Measurements from ENCODE around the gene KISS1R.
A peak's percentile ranks its signal among the peaks of the same experiment; 100 is the strongest.

The KISS1R gene

GRCh38 chr19:925087-925525 is 8.0 kb downstream of the KISS1R start:
- H3K9me3 ChIP-seq = no peaks in the 10 kb centered on the region
- H3K27ac ChIP-seq = peak overlapping the region; percentile 91
- peak overlapping the region; percentile 91 for H3K9ac ChIP-seq
- no peak for TF ChIP-seq Cebpa-rat (IDR thresholded peaks at IDR 0.05)
- H3K4me3 ChIP-seq = peak overlapping the region; percentile 90
- H4K20me1 ChIP-seq = peaks cover 34% of the 10 kb centered on the region
- H3K27me3 ChIP-seq = peaks cover 20% of the 10 kb centered on the region
- peak overlapping the region; percentile 91 for H3K4me2 ChIP-seq
- peaks cover 40% of the 10 kb centered on the region for H3K4me1 ChIP-seq
- peaks cover 16% of the 10 kb centered on the region for H3K36me3 ChIP-seq

- Histone ChIP-seq H3K4me1 (peaks cover 34% of the 10 kb centered on the region), H3K9me3 (no peaks in the 10 kb centered on the region), H3K4me3 (peak within 1 kb of the TSS; percentile 90), H3K9ac (peak within 1 kb of the TSS; percentile 91), H3K36me3 (peaks cover 20% of the 10 kb centered on the region), H3K27me3 (peaks cover 14% of the 10 kb centered on the region), H3K27ac (peak within 1 kb of the TSS; percentile 91), H4K20me1 (peaks cover 33% of the 10 kb centered on the region), H3K4me2 (peak within 1 kb of the TSS; percentile 91)
- no peak for TF ChIP-seq Cebpa-rat (IDR thresholded peaks at IDR 0.05)
Measured at GRCh38 chr19:925526-926322, 8.6 kb downstream of the KISS1R start, which contains the start of gene ARID3A. TSS of gene ARID3A (plus strand) at chr19:926035. CDS start at chr19:929529, 3,494 bp downstream.

GRCh38 chr19:926323-926588 is 9.1 kb downstream of the KISS1R start:
- H3K27ac ChIP-seq = peak overlapping the region; percentile 91
- TF ChIP-seq Cebpa-rat (IDR thresholded peaks at IDR 0.05) = no peak

GRCh38 chr19:926589-927350 is 9.6 kb downstream of the KISS1R start:
- no peaks in the 10 kb centered on the region for H3K9me3 ChIP-seq
- H4K20me1 ChIP-seq = peaks cover 37% of the 10 kb centered on the region
- H3K4me2 ChIP-seq = peak overlapping the region; percentile 79
- H3K36me3 ChIP-seq = peaks cover 30% of the 10 kb centered on the region
- peak overlapping the region; percentile 90 for H3K4me3 ChIP-seq
- peak overlapping the region; percentile 91 for H3K27ac ChIP-seq
- H3K4me1 ChIP-seq = peaks cover 35% of the 10 kb centered on the region
- H3K27me3 ChIP-seq = 0 out of 2 replicates have a peak, but pooled peaks cover 5% of the 10 kb centered on the region
- peak overlapping the region; percentile 91 for H3K9ac ChIP-seq
- TF ChIP-seq Cebpa-rat (IDR thresholded peaks at IDR 0.05) = no peak

More at GRCh38 chr19:926323-926588, 9.1 kb downstream of the KISS1R start:
- Histone ChIP-seq H4K20me1 (peaks cover 33% of the 10 kb centered on the region), H3K4me3 (peak overlapping the region; percentile 90), H3K36me3 (peaks cover 25% of the 10 kb centered on the region), H3K27me3 (peaks cover 8% of the 10 kb centered on the region), H3K9me3 (no peaks in the 10 kb centered on the region), H3K4me1 (peaks cover 33% of the 10 kb centered on the region), H3K9ac (peak overlapping the region; percentile 91), H3K4me2 (peak overlapping the region; percentile 79)

GRCh38 chr19:927351-927779 is 10.2 kb downstream of the KISS1R start:
- Histone ChIP-seq H3K4me3 (peak overlapping the region; percentile 90), H3K4me1 (peaks cover 41% of the 10 kb centered on the region), H3K27ac (no peak overlapping the region; the same call in 1 of the 2 replicates), H3K9me3 (no peaks in the 10 kb centered on the region), H3K36me3 (peaks cover 34% of the 10 kb centered on the region), H3K4me2 (peak overlapping the region; percentile 79), H3K27me3 (0 out of 2 replicates have a peak, but pooled peaks cover 3% of the 10 kb centered on the region), H4K20me1 (peaks cover 43% of the 10 kb centered on the region), H3K9ac (peak overlapping the region; percentile 91; the same call in 1 of the 2 replicates)
- TF ChIP-seq Cebpa-rat (IDR thresholded peaks at IDR 0.05) = no peak

GRCh38 chr19:927780-928401 is 10.8 kb downstream of the KISS1R start:
- H4K20me1 ChIP-seq = peaks cover 48% of the 10 kb centered on the region
- H3K27me3 ChIP-seq = no peaks in the 10 kb centered on the region
- no peak for TF ChIP-seq Cebpa-rat (IDR thresholded peaks at IDR 0.05)
- H3K4me3 ChIP-seq = peak overlapping the region; percentile 90
- H3K4me1 ChIP-seq = peaks cover 46% of the 10 kb centered on the region
- H3K36me3 ChIP-seq = peaks cover 34% of the 10 kb centered on the region
- no peaks in the 10 kb centered on the region for H3K9me3 ChIP-seq
- H3K27ac ChIP-seq = peak overlapping the region; percentile 38; the same call in 1 of the 2 replicates
- H3K4me2 ChIP-seq = peak overlapping the region; percentile 79
- no peak overlapping the region; the same call in 1 of the 2 replicates for H3K9ac ChIP-seq

GRCh38 chr19:928471-929202 is 11.5 kb downstream of the KISS1R start:
- no peak overlapping the region for H3K9ac ChIP-seq
- H3K4me2 ChIP-seq = peak overlapping the region; percentile 79
- no peaks in the 10 kb centered on the region for H3K27me3 ChIP-seq
- TF ChIP-seq Cebpa-rat (IDR thresholded peaks at IDR 0.05) = no peak
- H4K20me1 ChIP-seq = peaks cover 56% of the 10 kb centered on the region
- no peak overlapping the region for H3K4me3 ChIP-seq
- no peaks in the 10 kb centered on the region for H3K9me3 ChIP-seq
- peaks cover 37% of the 10 kb centered on the region for H3K36me3 ChIP-seq
- H3K27ac ChIP-seq = no peak overlapping the region
- H3K4me1 ChIP-seq = peaks cover 50% of the 10 kb centered on the region

- no peaks in the 10 kb centered on the region for H3K9me3 ChIP-seq
- peaks cover 50% of the 10 kb centered on the region for H3K4me1 ChIP-seq
- no peak overlapping the region for H3K27ac ChIP-seq
- H3K27me3 ChIP-seq = no peaks in the 10 kb centered on the region
- H3K4me2 ChIP-seq = peak overlapping the region; percentile 79; the same call in 1 of the 2 replicates
- H3K4me3 ChIP-seq = no peak overlapping the region
- peaks cover 63% of the 10 kb centered on the region for H4K20me1 ChIP-seq
- no peak overlapping the region for H3K9ac ChIP-seq
- peaks cover 37% of the 10 kb centered on the region for H3K36me3 ChIP-seq
- TF ChIP-seq Cebpa-rat (IDR thresholded peaks at IDR 0.05) = no peak
Measured at GRCh38 chr19:929203-929890, 12.2 kb downstream of the KISS1R start.

Measured in BLaER1 (cell line).